ENCODE data around the gene LRRC58.

Gene LRRC58

GRCh38 chr3:120370463-120370862 is 21.3 kb upstream of the LRRC58 start:
- H2BK15ac ChIP-seq (ENCODE audit: low read depth, poor library complexity, severe bottlenecking): no peak overlapping the region
- no peak overlapping the region for H2BK5ac ChIP-seq (ENCODE audit: low read depth, low read length, poor library complexity, severe bottlenecking)
- no peaks in the 10 kb centered on the region for H3K4me1 ChIP-seq (ENCODE audit: control insufficient read depth, insufficient read depth, low read depth, low read length)
- no peak overlapping the region for H3K4me3 ChIP-seq (ENCODE audit: insufficient read depth in 1 of 2, low read depth in 1 of 2, low read length in 2 of 2)
- H2BK120ac ChIP-seq (ENCODE audit: low read depth, low read length): no peak overlapping the region
- H3K23ac ChIP-seq (ENCODE audit: low read length in 2 of 2): no peak overlapping the region
- no peak overlapping the region for H3K27ac ChIP-seq (ENCODE audit: low read length, poor library complexity, severe bottlenecking)
- no peak overlapping the region for H2AFZ ChIP-seq (ENCODE audit: low read depth, low read length)
- H2BK12ac ChIP-seq (ENCODE audit: low read length in 2 of 2): no peak overlapping the region
- H3K18ac ChIP-seq (ENCODE audit: low read depth in 1 of 2, low read length in 2 of 2): no peak overlapping the region
- H3K79me1 ChIP-seq (replicated peaks; ENCODE audit: low read length, poor library complexity, severe bottlenecking): no peaks in the 10 kb centered on the region
- no peak overlapping the region for H3K14ac ChIP-seq (ENCODE audit: low read length in 2 of 2)
- H3K9me3 ChIP-seq (ENCODE audit: control insufficient read depth, low read length): no peaks in the 10 kb centered on the region
- H2AK5ac ChIP-seq (ENCODE audit: low read length, severe bottlenecking): no peak overlapping the region
- peaks cover 0 to 5% of the 10 kb centered on the region in 2 experiments for H3K27me3 ChIP-seq (ENCODE audit: control insufficient read depth in 1 of 2, insufficient read depth in 1 of 2, low read length in 2 of 2)
- H3K9ac ChIP-seq (ENCODE audit: low read length): no peak overlapping the region
- no peak for DNase-seq
- no peaks in the 10 kb centered on the region for H3K36me3 ChIP-seq (ENCODE audit: control insufficient read depth in 1 of 2, insufficient read depth in 2 of 2, low read depth in 1 of 2, low read length in 2 of 2)
- H3K4me2 ChIP-seq (ENCODE audit: low read length, poor library complexity, severe bottlenecking): no peak overlapping the region
- no peak overlapping the region for H3K4ac ChIP-seq (ENCODE audit: low read depth in 1 of 2, low read length in 2 of 2)
- no peak overlapping the region for H4K8ac ChIP-seq (ENCODE audit: low read length)
- H4K91ac ChIP-seq (ENCODE audit: low read length): no peak overlapping the region

- Histone ChIP-seq H3K79me1 (replicated peaks; ENCODE audit: low read length, poor library complexity, severe bottlenecking) (no peaks in the 10 kb centered on the region), H3K27me3 (ENCODE audit: control insufficient read depth in 1 of 2, insufficient read depth in 1 of 2, low read length in 2 of 2) (peaks cover 0 to 5% of the 10 kb centered on the region in 2 experiments), H2BK15ac (ENCODE audit: low read depth, poor library complexity, severe bottlenecking) (no peak overlapping the region), H2AFZ (ENCODE audit: low read depth, low read length) (no peak overlapping the region), H4K91ac (ENCODE audit: low read length) (no peak overlapping the region), H3K36me3 (ENCODE audit: control insufficient read depth in 1 of 2, insufficient read depth in 2 of 2, low read depth in 1 of 2, low read length in 2 of 2) (no peaks in the 10 kb centered on the region), H3K4me1 (ENCODE audit: control insufficient read depth, insufficient read depth, low read depth, low read length) (no peaks in the 10 kb centered on the region), H4K8ac (ENCODE audit: low read length) (no peak overlapping the region), H3K23ac (ENCODE audit: low read length in 2 of 2) (no peak overlapping the region), H2AK5ac (ENCODE audit: low read length, severe bottlenecking) (no peak overlapping the region), H3K4me3 (ENCODE audit: insufficient read depth in 1 of 2, low read depth in 1 of 2, low read length in 2 of 2) (no peak overlapping the region), H3K18ac (ENCODE audit: low read depth in 1 of 2, low read length in 2 of 2) (no peak overlapping the region), H3K9ac (ENCODE audit: low read length) (no peak overlapping the region), H3K4me2 (ENCODE audit: low read length, poor library complexity, severe bottlenecking) (no peak overlapping the region), H3K14ac (ENCODE audit: low read length in 2 of 2) (no peak overlapping the region), H3K27ac (ENCODE audit: low read length, poor library complexity, severe bottlenecking) (peak overlapping the region; percentile 62), H3K4ac (ENCODE audit: low read depth in 1 of 2, low read length in 2 of 2) (no peak overlapping the region), H2BK5ac (ENCODE audit: low read depth, low read length, poor library complexity, severe bottlenecking) (no peak overlapping the region), H2BK120ac (ENCODE audit: low read depth, low read length) (no peak overlapping the region), H3K9me3 (ENCODE audit: control insufficient read depth, low read length) (no peaks in the 10 kb centered on the region), H2BK12ac (ENCODE audit: low read length in 2 of 2) (no peak overlapping the region)
- DNase-seq: no peak
- 50% methylated on average over 1 of the region's 2 CpGs for WGBS
These were observed 19.9 kb upstream of the LRRC58 start for GRCh38 chr3:120369037-120369467.

GRCh38 chr3:120368172-120368571 is 19.0 kb upstream of the LRRC58 start:
- no peak overlapping the region for H2BK15ac ChIP-seq (ENCODE audit: low read depth, poor library complexity, severe bottlenecking)
- peaks cover 0 to 5% of the 10 kb centered on the region in 2 experiments for H3K27me3 ChIP-seq (ENCODE audit: control insufficient read depth in 1 of 2, insufficient read depth in 1 of 2, low read length in 2 of 2)
- H4K8ac ChIP-seq (ENCODE audit: low read length): no peak overlapping the region
- 77% methylated on average over 3 of the region's 3 CpGs for WGBS
- no peak overlapping the region for H2BK5ac ChIP-seq (ENCODE audit: low read depth, low read length, poor library complexity, severe bottlenecking)
- H3K9ac ChIP-seq (ENCODE audit: low read length): no peak overlapping the region
- no peak for DNase-seq
- no peak overlapping the region for H3K4me3 ChIP-seq (ENCODE audit: insufficient read depth in 1 of 2, low read depth in 1 of 2, low read length in 2 of 2)
- no peak overlapping the region for H2AFZ ChIP-seq (ENCODE audit: low read depth, low read length)
- H2BK120ac ChIP-seq (ENCODE audit: low read depth, low read length): no peak overlapping the region
- H2AK5ac ChIP-seq (ENCODE audit: low read length, severe bottlenecking): peak overlapping the region; percentile 84
- H3K14ac ChIP-seq (ENCODE audit: low read length in 2 of 2): no peak overlapping the region
- no peak overlapping the region for H3K4ac ChIP-seq (ENCODE audit: low read depth in 1 of 2, low read length in 2 of 2)
- H3K36me3 ChIP-seq (ENCODE audit: control insufficient read depth in 1 of 2, insufficient read depth in 2 of 2, low read depth in 1 of 2, low read length in 2 of 2): no peaks in the 10 kb centered on the region
- H2BK12ac ChIP-seq (ENCODE audit: low read length in 2 of 2): no peak overlapping the region
- no peak overlapping the region for H4K91ac ChIP-seq (ENCODE audit: low read length)
- H3K79me1 ChIP-seq (replicated peaks; ENCODE audit: low read length, poor library complexity, severe bottlenecking): no peaks in the 10 kb centered on the region
- H3K4me1 ChIP-seq (ENCODE audit: control insufficient read depth, insufficient read depth, low read depth, low read length): no peaks in the 10 kb centered on the region
- H3K23ac ChIP-seq (ENCODE audit: low read length in 2 of 2): no peak overlapping the region
- H3K4me2 ChIP-seq (ENCODE audit: low read length, poor library complexity, severe bottlenecking): no peak overlapping the region
- H3K27ac ChIP-seq (ENCODE audit: low read length, poor library complexity, severe bottlenecking): no peak overlapping the region
- H3K9me3 ChIP-seq (ENCODE audit: control insufficient read depth, low read length): no peaks in the 10 kb centered on the region
- no peak overlapping the region for H3K18ac ChIP-seq (ENCODE audit: low read depth in 1 of 2, low read length in 2 of 2)

GRCh38 chr3:120364821-120365220 is 15.7 kb upstream of the LRRC58 start:
- no peak overlapping the region for H3K18ac ChIP-seq (ENCODE audit: low read depth in 1 of 2, low read length in 2 of 2)
- H3K14ac ChIP-seq (ENCODE audit: low read length in 2 of 2): no peak overlapping the region
- H2AK5ac ChIP-seq (ENCODE audit: low read length, severe bottlenecking): no peak overlapping the region
- no peaks in the 10 kb centered on the region for H3K79me1 ChIP-seq (replicated peaks; ENCODE audit: low read length, poor library complexity, severe bottlenecking)
- H3K9ac ChIP-seq (ENCODE audit: low read length): no peak overlapping the region
- no peaks in the 10 kb centered on the region for H3K4me1 ChIP-seq (ENCODE audit: control insufficient read depth, insufficient read depth, low read depth, low read length)
- H3K4ac ChIP-seq (ENCODE audit: low read depth in 1 of 2, low read length in 2 of 2): no peak overlapping the region
- peak overlapping the region; percentile 31 for H3K27ac ChIP-seq (ENCODE audit: low read length, poor library complexity, severe bottlenecking)
- peak; percentile 25 for DNase-seq
- H2AFZ ChIP-seq (ENCODE audit: low read depth, low read length): no peak overlapping the region
- H3K4me3 ChIP-seq (ENCODE audit: insufficient read depth in 1 of 2, low read depth in 1 of 2, low read length in 2 of 2): no peak overlapping the region
- peaks cover 0 to 5% of the 10 kb centered on the region in 2 experiments for H3K27me3 ChIP-seq (ENCODE audit: control insufficient read depth in 1 of 2, insufficient read depth in 1 of 2, low read length in 2 of 2)
- H2BK5ac ChIP-seq (ENCODE audit: low read depth, low read length, poor library complexity, severe bottlenecking): no peak overlapping the region
- H3K23ac ChIP-seq (ENCODE audit: low read length in 2 of 2): no peak overlapping the region
- H3K9me3 ChIP-seq (ENCODE audit: control insufficient read depth, low read length): no peaks in the 10 kb centered on the region
- H2BK12ac ChIP-seq (ENCODE audit: low read length in 2 of 2): no peak overlapping the region
- no peak overlapping the region for H2BK120ac ChIP-seq (ENCODE audit: low read depth, low read length)
- WGBS: 13% methylated on average over 1 of the region's 1 CpG
- no peak overlapping the region for H2BK15ac ChIP-seq (ENCODE audit: low read depth, poor library complexity, severe bottlenecking)
- no peak overlapping the region for H4K8ac ChIP-seq (ENCODE audit: low read length)
- no peak overlapping the region for H3K4me2 ChIP-seq (ENCODE audit: low read length, poor library complexity, severe bottlenecking)
- H4K91ac ChIP-seq (ENCODE audit: low read length): no peak overlapping the region
- no peaks in the 10 kb centered on the region for H3K36me3 ChIP-seq (ENCODE audit: control insufficient read depth in 1 of 2, insufficient read depth in 2 of 2, low read depth in 1 of 2, low read length in 2 of 2)

Measured in mesenchymal stem cell (in vitro differentiated cells and primary cell).